H1 (cell line): Measurements from ENCODE around the gene COPA.

ENCODE experiments used
- CTCF ChIP-seq, 3 experiments: IDR thresholded peaks; 1 replicate in 2 of 3; 2 replicates in 1 of 3; pipeline versions ENCODE4 v1.5.1 to v1.6.1; 2011; ENCODE audit warnings: low read length in 3 of 3, mild to moderate bottlenecking in 3 of 3, inconsistent platforms in 2 of 3, low read depth in 1 of 3, moderate library complexity in 1 of 3; ENCODE audit not compliant: insufficient read depth in 1 of 3; ENCODE audit errors: control extremely low read depth in 1 of 3
- FOSL1 ChIP-seq: IDR thresholded peaks from 2 replicates; pipeline ENCODE4 v1.6.1; 2011; ENCODE audit warnings: mild to moderate bottlenecking, low read depth, low read length, moderate library complexity; ENCODE audit not compliant: insufficient read depth
- POLR2A ChIP-seq, 2 experiments: IDR thresholded peaks; 1 replicate in 1 of 2; 2 replicates in 1 of 2; pipeline ENCODE4 v1.6.1; 2011; ENCODE audit warnings: low read depth in 2 of 2, low read length in 2 of 2, mild to moderate bottlenecking in 2 of 2; ENCODE audit errors: control extremely low read depth in 1 of 2
- POLR2AphosphoS5 ChIP-seq: IDR thresholded peaks from 2 replicates; pipeline ENCODE4 v1.6.1; 2011; ENCODE audit warnings: low read depth, low read length

GRCh38 chr1:160322831-160323230 lies 20.2 kb downstream of the COPA start:
- TF ChIP-seq CTCF (IDR thresholded peaks at IDR 0.05; ENCODE audit: control extremely low read depth in 1 of 3, insufficient read depth in 1 of 3, low read depth in 1 of 3, low read length in 3 of 3), result no peak
- TF ChIP-seq POLR2AphosphoS5, result no peak
- TF ChIP-seq FOSL1, result no peak
- TF ChIP-seq POLR2A (IDR thresholded peaks at IDR 0.05; ENCODE audit: control extremely low read depth in 1 of 2, low read depth in 2 of 2, low read length in 2 of 2), result no peak
